Measurements from ENCODE around the gene ABHD15. TPM values are rescaled to one million over a fixed set of nuclear protein-coding genes. Genes with fewer than 3 reads are reported as not detected.

Gene ABHD15
- total and polyA plus RNA-seq, 2 donors (not counting 3 experiments of a cell fraction or from before 2014, with no cell fraction given), result 3.8 to 5.6 TPM

- BruUV-seq (replicated peaks), result no TSS peak
- ChIA-PET CTCF (interaction anchor here (2.9 kb wide), 1 partner anchor 8 kb away, joined by 15 read pairs; no protein-coding TSS in a partner anchor), POLR2A (no interaction called here)
- TF ChIP-seq GATA2 (IDR thresholded peaks at IDR 0.05; ENCODE audit: insufficient read depth, insufficient read length, low read depth, low read length) (no peak), POLR2AphosphoS5 (IDR thresholded peaks at IDR 0.05; ENCODE audit: insufficient read depth, low read depth, low read length) (no peak), MYC (IDR thresholded peaks at IDR 0.05; ENCODE audit: low read depth, low read length) (no peak), EZH2 (IDR thresholded peaks at IDR 0.05; ENCODE audit: borderline replicate concordance, low read depth, low read length, severe bottlenecking) (no peak), MAX (IDR thresholded peaks at IDR 0.05; ENCODE audit: insufficient read depth, insufficient read length) (no peak), JUN (IDR thresholded peaks at IDR 0.05; ENCODE audit: borderline replicate concordance, insufficient read depth, insufficient read length, low read depth) (no peak), POLR2A (IDR thresholded peaks at IDR 0.05; ENCODE audit: low read depth, low read length) (no peak), CTCF (IDR thresholded peaks at IDR 0.05; ENCODE audit: extremely low read depth in 1 of 2, insufficient read depth in 1 of 2, low read depth in 1 of 2, low read length in 2 of 2) (no peak), FOS (IDR thresholded peaks at IDR 0.05; ENCODE audit: borderline replicate concordance, insufficient read depth, low read length) (no peak)
- no peaks in the 10 kb centered on the region for H3K27me3 ChIP-seq (ENCODE audit: control insufficient read depth in 2 of 2, insufficient read depth in 2 of 2, low read length in 2 of 2)
- H3K4me3 ChIP-seq (replicated peaks in 1 of 3; ENCODE audit: insufficient read depth in 1 of 3, low read depth in 1 of 3, low read length in 3 of 3), result no peak overlapping the region
- FAIRE-seq (no peak), DNase-seq (ENCODE audit: low read depth, low spot score) (no peak)
- intact Hi-C loops (cut with micrococcal nuclease) (no loop called here), dilution Hi-C loops (cut with MboI; ENCODE audit: extremely low pct_ligation_motif_present, low sequenced_read_pairs) (no loop called here)
- no peak overlapping the region for H3K9ac ChIP-seq (replicated peaks; ENCODE audit: extremely low read depth, insufficient read depth, low read length)
- no peaks in the 10 kb centered on the region for H3K9me3 ChIP-seq (replicated peaks; ENCODE audit: control insufficient read depth, insufficient read depth, low read length)
- H4K20me1 ChIP-seq (replicated peaks; ENCODE audit: control insufficient read depth, extremely low read depth, insufficient read depth, low read length), result no peaks in the 10 kb centered on the region
- no peaks in the 10 kb centered on the region for H3K79me2 ChIP-seq (ENCODE audit: control insufficient read depth, insufficient read depth, low read length)
- H2AFZ ChIP-seq (ENCODE audit: low read depth, low read length), result no peak overlapping the region
- peaks cover 9% of the 10 kb centered on the region for H3K4me1 ChIP-seq (ENCODE audit: control insufficient read depth, extremely low read depth, insufficient read depth, low read length)
- no peaks in the 10 kb centered on the region for H3K9me1 ChIP-seq (replicated peaks; ENCODE audit: control insufficient read depth, extremely low read depth, insufficient read depth, low read length)
- no peak overlapping the region for H3K4me2 ChIP-seq (ENCODE audit: insufficient read depth, low read length)
- no peak overlapping the region for H3K27ac ChIP-seq (ENCODE audit: insufficient read depth, low read depth, low read length)
- peaks cover 0 to 4% of the 10 kb centered on the region in 2 experiments for H3K36me3 ChIP-seq (ENCODE audit: control insufficient read depth in 2 of 2, extremely low read depth in 1 of 2, insufficient read depth in 2 of 2, low read length in 2 of 2)
These were observed 42.1 kb upstream of the ABHD15 start for GRCh38 chr17:29608986-29609385.

Data from endothelial cell of umbilical vein (primary cell).